ENCODE measurements around the gene CA12.

Gene CA12

GRCh38 chr15:63368503-63368902 lies 13.1 kb downstream of the CA12 start:
- Histone ChIP-seq H3K9ac (no peak overlapping the region), H3K27me3 (ENCODE audit: control insufficient read depth, insufficient read depth, low read length) (no peaks in the 10 kb centered on the region), H3K9me3 (ENCODE audit: control insufficient read depth, low read length) (no peaks in the 10 kb centered on the region), H3K36me3 (ENCODE audit: control insufficient read depth, insufficient read depth, low read length) (no peaks in the 10 kb centered on the region), H3K27ac (no peak overlapping the region), H3K79me2 (no peaks in the 10 kb centered on the region), H3K4me2 (ENCODE audit: low read length) (no peak overlapping the region), H3K4me3 (ENCODE audit: low read depth, low read length) (no peak overlapping the region), H3K4me1 (no peaks in the 10 kb centered on the region), H2AFZ (no peak overlapping the region)
- no peak for TF ChIP-seq CTCF (IDR thresholded peaks at IDR 0.05)

- Histone ChIP-seq H3K4me1 (no peaks in the 10 kb centered on the region), H3K9ac (no peak overlapping the region), H3K9me3 (ENCODE audit: control insufficient read depth, low read length) (no peaks in the 10 kb centered on the region), H3K27ac (no peak overlapping the region), H3K36me3 (ENCODE audit: control insufficient read depth, insufficient read depth, low read length) (no peaks in the 10 kb centered on the region), H3K27me3 (ENCODE audit: control insufficient read depth, insufficient read depth, low read length) (no peaks in the 10 kb centered on the region), H3K4me2 (ENCODE audit: low read length) (no peak overlapping the region), H2AFZ (no peak overlapping the region), H3K79me2 (no peaks in the 10 kb centered on the region), H3K4me3 (ENCODE audit: low read depth, low read length) (no peak overlapping the region)
- TF ChIP-seq CTCF (IDR thresholded peaks at IDR 0.05) = no peak
Observed at GRCh38 chr15:63367900-63368299, 13.7 kb downstream of the CA12 start.

GRCh38 chr15:63367390-63367789 lies 14.3 kb downstream of the CA12 start:
- H2AFZ ChIP-seq = no peak overlapping the region
- no peak overlapping the region for H3K9ac ChIP-seq
- no peaks in the 10 kb centered on the region for H3K27me3 ChIP-seq (ENCODE audit: control insufficient read depth, insufficient read depth, low read length)
- H3K4me1 ChIP-seq = no peaks in the 10 kb centered on the region
- H3K4me2 ChIP-seq (ENCODE audit: low read length) = no peak overlapping the region
- no peaks in the 10 kb centered on the region for H3K36me3 ChIP-seq (ENCODE audit: control insufficient read depth, insufficient read depth, low read length)
- TF ChIP-seq CTCF (IDR thresholded peaks at IDR 0.05) = no peak
- no peak overlapping the region for H3K27ac ChIP-seq
- H3K79me2 ChIP-seq = no peaks in the 10 kb centered on the region
- no peaks in the 10 kb centered on the region for H3K9me3 ChIP-seq (ENCODE audit: control insufficient read depth, low read length)
- H3K4me3 ChIP-seq (ENCODE audit: low read depth, low read length) = no peak overlapping the region

GRCh38 chr15:63366451-63366850 lies 15.2 kb downstream of the CA12 start:
- H3K4me3 ChIP-seq (ENCODE audit: low read depth, low read length) = no peak overlapping the region
- no peak overlapping the region for H3K27ac ChIP-seq
- TF ChIP-seq CTCF (IDR thresholded peaks at IDR 0.05) = no peak
- no peaks in the 10 kb centered on the region for H3K9me3 ChIP-seq (ENCODE audit: control insufficient read depth, low read length)
- H3K36me3 ChIP-seq (ENCODE audit: control insufficient read depth, insufficient read depth, low read length) = no peaks in the 10 kb centered on the region
- H3K9ac ChIP-seq = no peak overlapping the region
- no peaks in the 10 kb centered on the region for H3K4me1 ChIP-seq
- no peak overlapping the region for H2AFZ ChIP-seq
- no peak overlapping the region for H3K4me2 ChIP-seq (ENCODE audit: low read length)
- no peaks in the 10 kb centered on the region for H3K79me2 ChIP-seq
- H3K27me3 ChIP-seq (ENCODE audit: control insufficient read depth, insufficient read depth, low read length) = no peaks in the 10 kb centered on the region

- no peak overlapping the region for H3K27ac ChIP-seq
- no peaks in the 10 kb centered on the region for H3K9me3 ChIP-seq (ENCODE audit: control insufficient read depth, low read length)
- no peaks in the 10 kb centered on the region for H3K36me3 ChIP-seq (ENCODE audit: control insufficient read depth, insufficient read depth, low read length)
- no peak overlapping the region for H2AFZ ChIP-seq
- H3K79me2 ChIP-seq = no peaks in the 10 kb centered on the region
- H3K4me2 ChIP-seq (ENCODE audit: low read length) = no peak overlapping the region
- no peak overlapping the region for H3K9ac ChIP-seq
- no peak overlapping the region for H3K4me3 ChIP-seq (ENCODE audit: low read depth, low read length)
- H3K27me3 ChIP-seq (ENCODE audit: control insufficient read depth, insufficient read depth, low read length) = no peaks in the 10 kb centered on the region
- no peaks in the 10 kb centered on the region for H3K4me1 ChIP-seq
- TF ChIP-seq CTCF (IDR thresholded peaks at IDR 0.05) = no peak
Observed at GRCh38 chr15:63365273-63365680, 16.4 kb downstream of the CA12 start.
